Measurements from ENCODE around the gene TNFSF11.
A peak's percentile ranks its signal among the peaks of the same experiment; 100 is the strongest.

Gene TNFSF11

GRCh38 chr13:42561752-42562467 is 12.0 kb upstream of the TNFSF11 start:
- DNase-seq: no peak

- no peak for DNase-seq
Measured at GRCh38 chr13:42567906-42568305, 6.0 kb upstream of the TNFSF11 start.

GRCh38 chr13:42569576-42570344 is 4.2 kb upstream of the TNFSF11 start:
- no peak for DNase-seq

GRCh38 chr13:42571895-42572294 is 2.1 kb upstream of the TNFSF11 start:
- no peak for DNase-seq

GRCh38 chr13:42574435-42575311 is 721 bp downstream of the TNFSF11 start:
- DNase-seq: no peak

GRCh38 chr13:42575938-42576337 is 2.0 kb downstream of the TNFSF11 start:
- no peak for DNase-seq

- DNase-seq: no peak
Measured at GRCh38 chr13:42577538-42577937, 3.6 kb downstream of the TNFSF11 start.

- DNase-seq: no peak
Measured at GRCh38 chr13:42580644-42581043, 6.7 kb downstream of the TNFSF11 start.

GRCh38 chr13:42581427-42581826 is 7.5 kb downstream of the TNFSF11 start:
- no peak for DNase-seq

GRCh38 chr13:42591602-42592001 is 17.6 kb downstream of the TNFSF11 start:
- no peak for DNase-seq

- DNase-seq: no peak
Measured at GRCh38 chr13:42592915-42593900, 19.3 kb downstream of the TNFSF11 start.

GRCh38 chr13:42594481-42595252 is 20.7 kb downstream of the TNFSF11 start:
- peak in 1 of 2 donors; percentile 12 for DNase-seq

GRCh38 chr13:42595253-42595571 is 21.3 kb downstream of the TNFSF11 start:
- DNase-seq: no peak

GRCh38 chr13:42597505-42597904 is 23.6 kb downstream of the TNFSF11 start:
- no peak for DNase-seq

- no peak for DNase-seq
Measured at GRCh38 chr13:42600943-42601342, 27.0 kb downstream of the TNFSF11 start.

- no peak for DNase-seq
Measured at GRCh38 chr13:42602906-42603305, 29.0 kb downstream of the TNFSF11 start.

GRCh38 chr13:42603571-42603970 is 29.6 kb downstream of the TNFSF11 start:
- DNase-seq: no peak

GRCh38 chr13:42607546-42607945 is 33.6 kb downstream of the TNFSF11 start:
- no peak for DNase-seq

GRCh38 chr13:42610649-42611048 is 36.7 kb downstream of the TNFSF11 start:
- DNase-seq: no peak

GRCh38 chr13:42611086-42611779 is 37.3 kb downstream of the TNFSF11 start:
- no peak for DNase-seq

Measured in bone marrow (tissue), 2 donors.